ENCODE measurements around the gene CRIM1.

The CRIM1 gene

GRCh38 chr2:36520431-36520830, 164.9 kb downstream of the CRIM1 start:
- peaks cover 69% of the 10 kb centered on the region for H3K36me3 ChIP-seq (ENCODE audit: control insufficient read depth, low read depth, low read length)
- H3K27me3 ChIP-seq (ENCODE audit: control insufficient read depth, insufficient read depth, low read length), result no peaks in the 10 kb centered on the region
- no peaks in the 10 kb centered on the region for H3K9me3 ChIP-seq (ENCODE audit: control insufficient read depth, low read depth, low read length)

GRCh38 chr2:36523153-36523552, 167.6 kb downstream of the CRIM1 start:
- Histone ChIP-seq H3K9me3 (ENCODE audit: control insufficient read depth, low read depth, low read length) (no peaks in the 10 kb centered on the region), H3K27me3 (ENCODE audit: control insufficient read depth, insufficient read depth, low read length) (no peaks in the 10 kb centered on the region), H3K36me3 (ENCODE audit: control insufficient read depth, low read depth, low read length) (peaks cover 46% of the 10 kb centered on the region), H3K27ac (ENCODE audit: low read length) (no peak overlapping the region), H3K4me3 (ENCODE audit: low read length) (no peak overlapping the region), H3K9ac (ENCODE audit: low read length) (no peak overlapping the region), H3K4me1 (ENCODE audit: control insufficient read depth, low read depth, low read length) (no peaks in the 10 kb centered on the region)

More at GRCh38 chr2:36520431-36520830, 164.9 kb downstream of the CRIM1 start:
- no peak overlapping the region for H3K4me3 ChIP-seq (ENCODE audit: low read length)
- H3K9ac ChIP-seq (ENCODE audit: low read length), result no peak overlapping the region
- H3K4me1 ChIP-seq (ENCODE audit: control insufficient read depth, low read depth, low read length), result no peaks in the 10 kb centered on the region
- H3K27ac ChIP-seq (ENCODE audit: low read length), result no peak overlapping the region

GRCh38 chr2:36525245-36525644, 169.7 kb downstream of the CRIM1 start:
- Histone ChIP-seq H3K9ac (ENCODE audit: low read length) (no peak overlapping the region), H3K9me3 (ENCODE audit: control insufficient read depth, low read depth, low read length) (no peaks in the 10 kb centered on the region), H3K36me3 (ENCODE audit: control insufficient read depth, low read depth, low read length) (peaks cover 31% of the 10 kb centered on the region), H3K27me3 (ENCODE audit: control insufficient read depth, insufficient read depth, low read length) (no peaks in the 10 kb centered on the region), H3K4me3 (ENCODE audit: low read length) (no peak overlapping the region), H3K27ac (ENCODE audit: low read length) (no peak overlapping the region), H3K4me1 (ENCODE audit: control insufficient read depth, low read depth, low read length) (peaks cover 6% of the 10 kb centered on the region)

- H3K36me3 ChIP-seq (ENCODE audit: control insufficient read depth, low read depth, low read length), result peaks cover 22% of the 10 kb centered on the region
- no peaks in the 10 kb centered on the region for H3K27me3 ChIP-seq (ENCODE audit: control insufficient read depth, insufficient read depth, low read length)
- H3K4me1 ChIP-seq (ENCODE audit: control insufficient read depth, low read depth, low read length), result peaks cover 6% of the 10 kb centered on the region
- H3K9me3 ChIP-seq (ENCODE audit: control insufficient read depth, low read depth, low read length), result no peaks in the 10 kb centered on the region
- no peak overlapping the region for H3K9ac ChIP-seq (ENCODE audit: low read length)
- no peak overlapping the region for H3K27ac ChIP-seq (ENCODE audit: low read length)
- no peak overlapping the region for H3K4me3 ChIP-seq (ENCODE audit: low read length)
These were observed 170.6 kb downstream of the CRIM1 start for GRCh38 chr2:36526226-36526625.

- H3K36me3 ChIP-seq (ENCODE audit: control insufficient read depth, low read depth, low read length), result peaks cover 9% of the 10 kb centered on the region
- H3K9me3 ChIP-seq (ENCODE audit: control insufficient read depth, low read depth, low read length), result no peaks in the 10 kb centered on the region
- no peaks in the 10 kb centered on the region for H3K27me3 ChIP-seq (ENCODE audit: control insufficient read depth, insufficient read depth, low read length)
- H3K27ac ChIP-seq (ENCODE audit: low read length), result no peak overlapping the region
- H3K4me3 ChIP-seq (ENCODE audit: low read length), result no peak overlapping the region
- peaks cover 6% of the 10 kb centered on the region for H3K4me1 ChIP-seq (ENCODE audit: control insufficient read depth, low read depth, low read length)
- no peak overlapping the region for H3K9ac ChIP-seq (ENCODE audit: low read length)
These were observed 172.7 kb downstream of the CRIM1 start for GRCh38 chr2:36528274-36528673.

GRCh38 chr2:36528766-36529392, 173.3 kb downstream of the CRIM1 start:
- no peaks in the 10 kb centered on the region for H3K27me3 ChIP-seq (ENCODE audit: control insufficient read depth, insufficient read depth, low read length)

GRCh38 chr2:36530178-36530982, 174.8 kb downstream of the CRIM1 start:
- H3K4me3 ChIP-seq (ENCODE audit: low read length), result no peak overlapping the region

More at GRCh38 chr2:36528766-36529392, 173.3 kb downstream of the CRIM1 start:
- peaks cover 6% of the 10 kb centered on the region for H3K4me1 ChIP-seq (ENCODE audit: control insufficient read depth, low read depth, low read length)
- no peak overlapping the region for H3K27ac ChIP-seq (ENCODE audit: low read length)
- H3K4me3 ChIP-seq (ENCODE audit: low read length), result no peak overlapping the region
- peaks cover 6% of the 10 kb centered on the region for H3K36me3 ChIP-seq (ENCODE audit: control insufficient read depth, low read depth, low read length)
- no peak overlapping the region for H3K9ac ChIP-seq (ENCODE audit: low read length)
- no peaks in the 10 kb centered on the region for H3K9me3 ChIP-seq (ENCODE audit: control insufficient read depth, low read depth, low read length)

GRCh38 chr2:36530983-36531354, 175.4 kb downstream of the CRIM1 start:
- H3K36me3 ChIP-seq (ENCODE audit: control insufficient read depth, low read depth, low read length), result no peaks in the 10 kb centered on the region

More at GRCh38 chr2:36530178-36530982, 174.8 kb downstream of the CRIM1 start:
- Histone ChIP-seq H3K36me3 (ENCODE audit: control insufficient read depth, low read depth, low read length) (no peaks in the 10 kb centered on the region), H3K27me3 (ENCODE audit: control insufficient read depth, insufficient read depth, low read length) (no peaks in the 10 kb centered on the region), H3K27ac (ENCODE audit: low read length) (no peak overlapping the region), H3K4me1 (ENCODE audit: control insufficient read depth, low read depth, low read length) (peaks cover 6% of the 10 kb centered on the region), H3K9me3 (ENCODE audit: control insufficient read depth, low read depth, low read length) (no peaks in the 10 kb centered on the region), H3K9ac (ENCODE audit: low read length) (no peak overlapping the region)

GRCh38 chr2:36534275-36534799, 178.8 kb downstream of the CRIM1 start:
- peaks cover 3% of the 10 kb centered on the region for H3K4me1 ChIP-seq (ENCODE audit: control insufficient read depth, low read depth, low read length)
- peaks cover 8% of the 10 kb centered on the region for H3K36me3 ChIP-seq (ENCODE audit: control insufficient read depth, low read depth, low read length)
- H3K4me3 ChIP-seq (ENCODE audit: low read length), result no peak overlapping the region
- H3K27me3 ChIP-seq (ENCODE audit: control insufficient read depth, insufficient read depth, low read length), result no peaks in the 10 kb centered on the region
- no peak overlapping the region for H3K9ac ChIP-seq (ENCODE audit: low read length)
- no peaks in the 10 kb centered on the region for H3K9me3 ChIP-seq (ENCODE audit: control insufficient read depth, low read depth, low read length)
- no peak overlapping the region for H3K27ac ChIP-seq (ENCODE audit: low read length)

More at GRCh38 chr2:36530983-36531354, 175.4 kb downstream of the CRIM1 start:
- H3K4me1 ChIP-seq (ENCODE audit: control insufficient read depth, low read depth, low read length), result peaks cover 6% of the 10 kb centered on the region
- no peaks in the 10 kb centered on the region for H3K27me3 ChIP-seq (ENCODE audit: control insufficient read depth, insufficient read depth, low read length)
- no peak overlapping the region for H3K9ac ChIP-seq (ENCODE audit: low read length)
- no peak overlapping the region for H3K4me3 ChIP-seq (ENCODE audit: low read length)
- H3K9me3 ChIP-seq (ENCODE audit: control insufficient read depth, low read depth, low read length), result no peaks in the 10 kb centered on the region
- H3K27ac ChIP-seq (ENCODE audit: low read length), result no peak overlapping the region

GRCh38 chr2:36535099-36535498, 179.5 kb downstream of the CRIM1 start:
- no peaks in the 10 kb centered on the region for H3K27me3 ChIP-seq (ENCODE audit: control insufficient read depth, insufficient read depth, low read length)
- H3K9ac ChIP-seq (ENCODE audit: low read length), result no peak overlapping the region
- no peak overlapping the region for H3K27ac ChIP-seq (ENCODE audit: low read length)
- peaks cover 8% of the 10 kb centered on the region for H3K36me3 ChIP-seq (ENCODE audit: control insufficient read depth, low read depth, low read length)
- H3K9me3 ChIP-seq (ENCODE audit: control insufficient read depth, low read depth, low read length), result no peaks in the 10 kb centered on the region
- H3K4me3 ChIP-seq (ENCODE audit: low read length), result no peak overlapping the region
- peaks cover 2% of the 10 kb centered on the region for H3K4me1 ChIP-seq (ENCODE audit: control insufficient read depth, low read depth, low read length)

- Histone ChIP-seq H3K36me3 (ENCODE audit: control insufficient read depth, low read depth, low read length) (peaks cover 15% of the 10 kb centered on the region), H3K4me1 (ENCODE audit: control insufficient read depth, low read depth, low read length) (no peaks in the 10 kb centered on the region), H3K27ac (ENCODE audit: low read length) (no peak overlapping the region), H3K27me3 (ENCODE audit: control insufficient read depth, insufficient read depth, low read length) (no peaks in the 10 kb centered on the region), H3K9me3 (ENCODE audit: control insufficient read depth, low read depth, low read length) (no peaks in the 10 kb centered on the region), H3K9ac (ENCODE audit: low read length) (no peak overlapping the region), H3K4me3 (ENCODE audit: low read length) (no peak overlapping the region)
These were observed 181.2 kb downstream of the CRIM1 start for GRCh38 chr2:36536776-36537175.

Data from iPS-18a (cell line).